HG03575 (cell line): Measurements from ENCODE around the gene UBASH3B.
"Not testable (repeated sequence)": the region's sequence is repeated elsewhere in the genome, so short reads cannot be mapped to it uniquely, and the experiment has no call there.

ENCODE experiments used
- ATAC-seq: cut with Tn5 transposase; IDR thresholded peaks from one replicate; pipeline ENCODE4 v1.9.1; 2021; ENCODE audit not compliant: unreplicated experiment, insufficient number of reproducible peaks, low FRiP score; ENCODE audit errors: extremely low read depth

The UBASH3B gene

GRCh38 chr11:122655527-122656072, at the start of gene UBASH3B:
UBASH3B (plus strand) TSS chr11:122655722; CDS start chr11:122656050, 328 bp downstream.
- ATAC-seq: no peak

GRCh38 chr11:122607162-122607561, 48.4 kb upstream of the UBASH3B start:
- ATAC-seq: not testable (repeated sequence)

GRCh38 chr11:122612123-122612824, 43.2 kb upstream of the UBASH3B start:
- ATAC-seq: no peak

- no peak for ATAC-seq
Measured at GRCh38 chr11:122616718-122617117, 38.8 kb upstream of the UBASH3B start.

- ATAC-seq: no peak
Measured at GRCh38 chr11:122617297-122617696, 38.2 kb upstream of the UBASH3B start.

- ATAC-seq: no peak
Measured at GRCh38 chr11:122617926-122618325, 37.6 kb upstream of the UBASH3B start.

GRCh38 chr11:122618927-122619326, 36.6 kb upstream of the UBASH3B start:
- ATAC-seq: no peak

- no peak for ATAC-seq
Measured at GRCh38 chr11:122619757-122620156, 35.8 kb upstream of the UBASH3B start.

- ATAC-seq: not testable (repeated sequence)
Measured at GRCh38 chr11:122625501-122625900, 30.0 kb upstream of the UBASH3B start.

- no peak for ATAC-seq
Measured at GRCh38 chr11:122625976-122626665, 29.4 kb upstream of the UBASH3B start.

- no peak for ATAC-seq
Measured at GRCh38 chr11:122627745-122628144, 27.8 kb upstream of the UBASH3B start.

GRCh38 chr11:122628810-122629555, 26.5 kb upstream of the UBASH3B start:
- no peak for ATAC-seq

GRCh38 chr11:122632181-122632824, 23.2 kb upstream of the UBASH3B start:
- ATAC-seq: no peak

- no peak for ATAC-seq
Measured at GRCh38 chr11:122633219-122633829, 22.2 kb upstream of the UBASH3B start.

- ATAC-seq: no peak
Measured at GRCh38 chr11:122634501-122634900, 21.0 kb upstream of the UBASH3B start.

- ATAC-seq: no peak
Measured at GRCh38 chr11:122637541-122637940, 18.0 kb upstream of the UBASH3B start.

GRCh38 chr11:122642472-122642922, 13.0 kb upstream of the UBASH3B start:
- no peak for ATAC-seq

GRCh38 chr11:122642971-122643370, 12.6 kb upstream of the UBASH3B start:
- ATAC-seq: no peak

- no peak for ATAC-seq
Measured at GRCh38 chr11:122645847-122646246, 9.7 kb upstream of the UBASH3B start.
